H9 (cell line): ENCODE measurements around the gene FATE1. TPM values are rescaled to one million over a fixed set of nuclear protein-coding genes. Genes with fewer than 3 reads are reported as not detected.

Experiments used
- DNase-seq: peaks from one replicate; pipeline ENCODE4 v3.0.0-alpha.2; 2017
- H2AFZ ChIP-seq: one replicate; pipeline ENCODE4 v1.6.1; 2013; ENCODE audit warnings: mild to moderate bottlenecking, low read length, control low read depth, moderate library complexity
- H2AK5ac ChIP-seq: 2 replicates; pipeline ENCODE4 v1.6.1; 2013; ENCODE audit warnings: low read length, control low read depth, mixed read lengths; ENCODE audit not compliant: insufficient read length
- H2BK120ac ChIP-seq: one replicate; pipeline ENCODE4 v1.6.1; 2013; ENCODE audit warnings: low read depth, mild to moderate bottlenecking, low read length, control low read depth, inconsistent platforms; ENCODE audit not compliant: poor library complexity, severe bottlenecking
- H2BK12ac ChIP-seq: 2 replicates; pipeline ENCODE4 v1.6.1; 2013; ENCODE audit warnings: low read length, control low read depth, mixed read lengths, low read depth; ENCODE audit not compliant: insufficient read length
- H2BK15ac ChIP-seq: 2 replicates; pipeline ENCODE4 v1.6.1; 2013; ENCODE audit warnings: low read depth, low read length, control low read depth
- H2BK20ac ChIP-seq: one replicate; pipeline ENCODE4 v1.6.1; 2013; ENCODE audit warnings: low read depth, mild to moderate bottlenecking, low read length, control low read depth, inconsistent platforms; ENCODE audit not compliant: poor library complexity, severe bottlenecking
- H2BK5ac ChIP-seq: 2 replicates; pipeline ENCODE4 v1.6.1; 2013; ENCODE audit warnings: low read length, control low read depth, mixed read lengths; ENCODE audit not compliant: insufficient read length
- H3K14ac ChIP-seq: 2 replicates; pipeline ENCODE4 v1.6.1; 2013; ENCODE audit warnings: low read length, control low read depth; ENCODE audit not compliant: insufficient read depth
- H3K18ac ChIP-seq: 2 replicates; pipeline ENCODE4 v1.6.1; 2013; ENCODE audit warnings: low read depth, mild to moderate bottlenecking, mixed read lengths, low read length, control low read depth; ENCODE audit not compliant: insufficient read length
- H3K23ac ChIP-seq: 2 replicates; pipeline ENCODE4 v1.6.1; 2013; ENCODE audit warnings: low read length, control low read depth, mixed read lengths, low read depth; ENCODE audit not compliant: insufficient read length
- H3K23me2 ChIP-seq: 2 replicates; pipeline ENCODE4 v1.6.1; 2013; ENCODE audit warnings: low read depth, mild to moderate bottlenecking, mixed read lengths, low read length, control low read depth; ENCODE audit not compliant: insufficient read length, poor library complexity, severe bottlenecking
- H3K27ac ChIP-seq: 2 replicates; pipeline ENCODE4 v1.5.1; 2013; ENCODE audit warnings: low read length, control low read depth, mixed read lengths, low read depth; ENCODE audit not compliant: insufficient read length
- H3K27me3 ChIP-seq: 2 replicates; pipeline ENCODE4 v1.6.1; 2013; ENCODE audit warnings: low read length, control low read depth, inconsistent platforms; ENCODE audit not compliant: insufficient read depth
- H3K4ac ChIP-seq: 2 replicates; pipeline ENCODE4 v1.6.1; 2013; ENCODE audit warnings: low read depth, mild to moderate bottlenecking, control low read depth, inconsistent platforms, low read length, moderate library complexity
- H3K4me1 ChIP-seq: 2 replicates; pipeline ENCODE4 v1.6.1; 2013; ENCODE audit warnings: low read length, control low read depth, inconsistent platforms; ENCODE audit not compliant: insufficient read depth
- H3K4me2 ChIP-seq: 2 replicates; pipeline ENCODE4 v1.6.1; 2013; ENCODE audit warnings: low read length, control low read depth, mixed read lengths; ENCODE audit not compliant: insufficient read length, insufficient read depth
- H3K56ac ChIP-seq: 2 replicates; pipeline ENCODE4 v1.6.1; 2013; ENCODE audit warnings: low read depth, mild to moderate bottlenecking, mixed read lengths, low read length, control low read depth; ENCODE audit not compliant: insufficient read length
- H3K79me1 ChIP-seq: 2 replicates; pipeline ENCODE4 v1.6.1; 2013; ENCODE audit warnings: low read depth, mild to moderate bottlenecking, moderate library complexity, low read length, control low read depth, inconsistent platforms; ENCODE audit not compliant: insufficient read depth, poor library complexity, severe bottlenecking
- H3K79me2 ChIP-seq: 2 replicates; pipeline ENCODE4 v1.6.1; 2013; ENCODE audit warnings: low read length, control low read depth, inconsistent platforms; ENCODE audit not compliant: insufficient read depth
- H3K9ac ChIP-seq: 2 replicates; pipeline ENCODE4 v1.6.1; 2013; ENCODE audit warnings: low read length, control low read depth, mixed read lengths; ENCODE audit not compliant: insufficient read length; ENCODE audit errors: extremely low read depth
- H3K9me3 ChIP-seq: one replicate; pipeline ENCODE4 v1.6.1; 2013; ENCODE audit warnings: low read depth, low read length, inconsistent platforms; ENCODE audit not compliant: control insufficient read depth
- H3T11ph ChIP-seq: one replicate; pipeline ENCODE4 v1.6.1; 2013; ENCODE audit warnings: mild to moderate bottlenecking, low read length, control low read depth, inconsistent platforms
- H4K20me1 ChIP-seq: one replicate; pipeline ENCODE4 v1.6.1; 2013; ENCODE audit not compliant: control insufficient read depth, insufficient read length, insufficient read depth
- H4K5ac ChIP-seq: 2 replicates; pipeline ENCODE4 v1.6.1; 2013; ENCODE audit warnings: low read depth, mild to moderate bottlenecking, mixed read lengths, low read length, control low read depth; ENCODE audit not compliant: insufficient read length
- H4K8ac ChIP-seq: replicated peaks from 2 replicates; pipeline ENCODE4 v1.6.1; 2013; ENCODE audit warnings: low read length, control low read depth, mixed read lengths, low read depth; ENCODE audit not compliant: insufficient read length
- H4K91ac ChIP-seq: 2 replicates; pipeline ENCODE4 v1.6.1; 2013; ENCODE audit warnings: low read depth, mild to moderate bottlenecking, moderate library complexity, mixed read lengths, low read length, control low read depth; ENCODE audit not compliant: insufficient read length
- H3K27ac Mint-ChIP-seq, 3 experiments: 2 replicates in 2 of 3; 3 replicates in 1 of 3; pipeline ENCODE4 v1.8.0; 2020 to 2021; ENCODE audit warnings: mixed read lengths in 3 of 3, mild to moderate bottlenecking in 1 of 3, moderate library complexity in 1 of 3
- H3K27me3 Mint-ChIP-seq: 2 replicates; pipeline ENCODE4 v1.8.0; 2021; ENCODE audit warnings: low read depth, mild to moderate bottlenecking, moderate library complexity, mixed read lengths
- H3K36me3 Mint-ChIP-seq, 3 experiments: 2 replicates in 2 of 3; 3 replicates in 1 of 3; pipeline ENCODE4 v1.8.0; 2020 to 2021; ENCODE audit warnings: low read depth in 3 of 3, mixed read lengths in 3 of 3; ENCODE audit not compliant: insufficient read depth in 1 of 3
- H3K4me1 Mint-ChIP-seq, 2 experiments: 2 replicates each; pipeline ENCODE4 v1.8.0; 2020; ENCODE audit warnings: mixed read lengths in 2 of 2
- H3K4me3 Mint-ChIP-seq, 2 experiments: 2 replicates in 1 of 2; 3 replicates in 1 of 2; pipeline ENCODE4 v1.8.0; 2020 to 2021; ENCODE audit warnings: mild to moderate bottlenecking in 2 of 2, mixed read lengths in 2 of 2, moderate library complexity in 1 of 2
- H3K9me3 Mint-ChIP-seq, 2 experiments: 2 replicates in 1 of 2; 3 replicates in 1 of 2; pipeline ENCODE4 v1.8.0; 2020; ENCODE audit warnings: mild to moderate bottlenecking in 2 of 2, mixed read lengths in 2 of 2, moderate library complexity in 1 of 2
- WGBS: extraction: QIAGEN DNeasy Blood & Tissue Kit; methylation state at CpG from one replicate; pipeline ENCODE4 v1.1.7; 2013; ENCODE audit warnings: missing lambda C conversion rate, low lambda C conversion rate, mixed read lengths; ENCODE audit not compliant: insufficient read length; ENCODE audit errors: extremely low coverage; 5-methylcytosine and 5-hydroxymethylcytosine counted together
- total RNA-seq: library from RNA; stranded (reverse); gene quantifications from 2 replicates; pipeline ENCODE4 v1.2.1, GENCODE V29; 2021
- TF ChIP-seq, protein P1 (sequence below): fragments of 200-600 bp; sonication (generic); conservative IDR thresholded peaks from 3 replicates; pipeline ENCODE4 v1.8.0; 2021; ENCODE audit warnings: antibody characterized with exemption, mild to moderate bottlenecking

FATE1 gene
- total RNA-seq, 1 experiment from 2014 or later, result not detected

GRCh38 chrX:151698485-151698884 lies 17.4 kb upstream of the FATE1 start:
- no CpG with 5 or more reads among the region's 6 CpGs for WGBS
- no peak overlapping the region for H2BK15ac ChIP-seq
- DNase-seq, result no peak
- H3K9me3 Mint-ChIP-seq, result peaks cover 64 to 74% of the 10 kb centered on the region in 2 experiments
- H3K23me2 ChIP-seq, result no peaks in the 10 kb centered on the region
- H2AK5ac ChIP-seq, result no peak overlapping the region
- H3K4me1 Mint-ChIP-seq, result peaks cover 11% of the 10 kb centered on the region in 2 experiments
- no peaks in the 10 kb centered on the region for H3K4me1 ChIP-seq
- H3T11ph ChIP-seq, result no peak overlapping the region
- no peak overlapping the region for H4K91ac ChIP-seq
- no peaks in the 10 kb centered on the region for H3K27me3 ChIP-seq
- H3K36me3 Mint-ChIP-seq, result peaks cover 0 to 3% (median 2%) of the 10 kb centered on the region in 3 experiments; a peak in 5 of 7 replicates
- H3K4ac ChIP-seq, result no peak overlapping the region
- peaks cover 61% of the 10 kb centered on the region for H3K9me3 ChIP-seq
- no peak overlapping the region for H2BK120ac ChIP-seq
- H3K4me3 Mint-ChIP-seq, result no peak overlapping the region
- no peak overlapping the region for H2AFZ ChIP-seq
- H3K27me3 Mint-ChIP-seq, result peaks cover 23% of the 10 kb centered on the region
- no peak overlapping the region for H3K23ac ChIP-seq
- H4K20me1 ChIP-seq, result no peaks in the 10 kb centered on the region
- no peak overlapping the region for H3K56ac ChIP-seq
- no peak overlapping the region for H3K18ac ChIP-seq
- no peak overlapping the region for H3K27ac ChIP-seq
- no peak overlapping the region for H3K4me2 ChIP-seq
- no peak overlapping the region for H3K9ac ChIP-seq
- no peak overlapping the region for H4K5ac ChIP-seq
- no peak overlapping the region for H2BK12ac ChIP-seq
- H3K14ac ChIP-seq, result no peak overlapping the region
- H4K8ac ChIP-seq, result no peak overlapping the region
- H2BK20ac ChIP-seq, result no peak overlapping the region
- TF ChIP-seq, protein P1, sequence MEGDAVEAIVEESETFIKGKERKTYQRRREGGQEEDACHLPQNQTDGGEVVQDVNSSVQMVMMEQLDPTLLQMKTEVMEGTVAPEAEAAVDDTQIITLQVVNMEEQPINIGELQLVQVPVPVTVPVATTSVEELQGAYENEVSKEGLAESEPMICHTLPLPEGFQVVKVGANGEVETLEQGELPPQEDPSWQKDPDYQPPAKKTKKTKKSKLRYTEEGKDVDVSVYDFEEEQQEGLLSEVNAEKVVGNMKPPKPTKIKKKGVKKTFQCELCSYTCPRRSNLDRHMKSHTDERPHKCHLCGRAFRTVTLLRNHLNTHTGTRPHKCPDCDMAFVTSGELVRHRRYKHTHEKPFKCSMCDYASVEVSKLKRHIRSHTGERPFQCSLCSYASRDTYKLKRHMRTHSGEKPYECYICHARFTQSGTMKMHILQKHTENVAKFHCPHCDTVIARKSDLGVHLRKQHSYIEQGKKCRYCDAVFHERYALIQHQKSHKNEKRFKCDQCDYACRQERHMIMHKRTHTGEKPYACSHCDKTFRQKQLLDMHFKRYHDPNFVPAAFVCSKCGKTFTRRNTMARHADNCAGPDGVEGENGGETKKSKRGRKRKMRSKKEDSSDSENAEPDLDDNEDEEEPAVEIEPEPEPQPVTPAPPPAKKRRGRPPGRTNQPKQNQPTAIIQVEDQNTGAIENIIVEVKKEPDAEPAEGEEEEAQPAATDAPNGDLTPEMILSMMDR, result no peak
- H2BK5ac ChIP-seq, result no peak overlapping the region
- H3K27ac Mint-ChIP-seq, result no peak overlapping the region
- H3K79me1 ChIP-seq, result no peaks in the 10 kb centered on the region
- H3K79me2 ChIP-seq, result no peaks in the 10 kb centered on the region
